ENCODE data around the gene CGRRF1. TPM values are rescaled to one million over a fixed set of nuclear protein-coding genes. Genes with fewer than 3 reads are reported as not detected.

CGRRF1 gene
- total RNA-seq, 1 experiment from 2014 or later, result 14.1 TPM

DNA sequence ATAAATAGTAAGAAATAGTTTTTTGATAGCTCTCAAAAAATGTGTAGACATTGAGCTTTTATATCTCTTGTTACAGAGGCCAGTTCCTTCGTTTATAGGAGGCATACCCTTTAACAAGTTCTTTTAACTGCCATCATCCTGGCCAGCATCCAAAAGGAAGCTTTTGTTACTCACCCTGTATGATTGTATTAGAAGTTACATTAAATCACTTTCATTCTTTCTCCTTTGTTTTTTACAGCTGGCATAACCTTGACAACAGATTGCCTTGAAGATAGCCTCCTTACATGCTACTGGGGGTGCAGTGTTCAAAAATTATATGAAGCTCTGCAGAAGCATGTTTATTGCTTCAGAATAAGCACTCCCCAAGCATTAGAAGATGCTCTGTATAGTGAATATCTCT lies 20.1 kb downstream of the CGRRF1 start:
- Histone ChIP-seq H3K4me1 (ENCODE audit: control insufficient read depth, insufficient read depth, low read length) (no peaks in the 10 kb centered on the region), H3K27me3 (ENCODE audit: control insufficient read depth, insufficient read depth, low read length) (no peaks in the 10 kb centered on the region), H3K36me3 (ENCODE audit: control insufficient read depth, insufficient read depth, low read length) (no peaks in the 10 kb centered on the region), H3K27ac (ENCODE audit: low read length) (no peak overlapping the region), H3K9me3 (ENCODE audit: control insufficient read depth, insufficient read depth, low read depth, low read length) (no peaks in the 10 kb centered on the region), H3K4me3 (ENCODE audit: low read depth in 2 of 2, low read length in 2 of 2) (no peak overlapping the region)
- ChIA-PET CTCF (no interaction called here), POLR2A (no interaction called here)
- TF ChIP-seq POLR2AphosphoS5 (IDR thresholded peaks at IDR 0.05; ENCODE audit: low read depth, low read length) (no peak), CTCF (IDR thresholded peaks at IDR 0.05) (no peak), TCF7L2 (IDR thresholded peaks at IDR 0.05; ENCODE audit: low read depth, low read length) (no peak), SIN3A (IDR thresholded peaks at IDR 0.05; ENCODE audit: borderline replicate concordance, insufficient read depth, low read depth, low read length) (no peak)
- TF ChIP-seq, protein P1, sequence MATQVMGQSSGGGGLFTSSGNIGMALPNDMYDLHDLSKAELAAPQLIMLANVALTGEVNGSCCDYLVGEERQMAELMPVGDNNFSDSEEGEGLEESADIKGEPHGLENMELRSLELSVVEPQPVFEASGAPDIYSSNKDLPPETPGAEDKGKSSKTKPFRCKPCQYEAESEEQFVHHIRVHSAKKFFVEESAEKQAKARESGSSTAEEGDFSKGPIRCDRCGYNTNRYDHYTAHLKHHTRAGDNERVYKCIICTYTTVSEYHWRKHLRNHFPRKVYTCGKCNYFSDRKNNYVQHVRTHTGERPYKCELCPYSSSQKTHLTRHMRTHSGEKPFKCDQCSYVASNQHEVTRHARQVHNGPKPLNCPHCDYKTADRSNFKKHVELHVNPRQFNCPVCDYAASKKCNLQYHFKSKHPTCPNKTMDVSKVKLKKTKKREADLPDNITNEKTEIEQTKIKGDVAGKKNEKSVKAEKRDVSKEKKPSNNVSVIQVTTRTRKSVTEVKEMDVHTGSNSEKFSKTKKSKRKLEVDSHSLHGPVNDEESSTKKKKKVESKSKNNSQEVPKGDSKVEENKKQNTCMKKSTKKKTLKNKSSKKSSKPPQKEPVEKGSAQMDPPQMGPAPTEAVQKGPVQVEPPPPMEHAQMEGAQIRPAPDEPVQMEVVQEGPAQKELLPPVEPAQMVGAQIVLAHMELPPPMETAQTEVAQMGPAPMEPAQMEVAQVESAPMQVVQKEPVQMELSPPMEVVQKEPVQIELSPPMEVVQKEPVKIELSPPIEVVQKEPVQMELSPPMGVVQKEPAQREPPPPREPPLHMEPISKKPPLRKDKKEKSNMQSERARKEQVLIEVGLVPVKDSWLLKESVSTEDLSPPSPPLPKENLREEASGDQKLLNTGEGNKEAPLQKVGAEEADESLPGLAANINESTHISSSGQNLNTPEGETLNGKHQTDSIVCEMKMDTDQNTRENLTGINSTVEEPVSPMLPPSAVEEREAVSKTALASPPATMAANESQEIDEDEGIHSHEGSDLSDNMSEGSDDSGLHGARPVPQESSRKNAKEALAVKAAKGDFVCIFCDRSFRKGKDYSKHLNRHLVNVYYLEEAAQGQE (IDR thresholded peaks at IDR 0.05; ENCODE audit: insufficient read depth in 1 of 2, low read depth in 2 of 2, low read length in 1 of 2), result no peak
- DNase-seq (ENCODE audit: low read depth, low spot score) (no peak), ATAC-seq (no peak)
- in situ Hi-C loops (cut with HindIII; ENCODE audit: low pct_unique_long_range_greater_than_20kb, low sequenced_read_pairs), result no loop called here
- BruUV-seq (replicated peaks), result no TSS peak
- intact Hi-C loops (cut with micrococcal nuclease; ENCODE audit: unreplicated experiment), result no loop called here

- POLR2A ChIA-PET, result no interaction called here
- ATAC-seq, result no peak
- Histone ChIP-seq H3K9me3 (ENCODE audit: control insufficient read depth, insufficient read depth, low read depth, low read length) (no peaks in the 10 kb centered on the region), H3K27me3 (ENCODE audit: control insufficient read depth, insufficient read depth, low read length) (no peaks in the 10 kb centered on the region), H3K4me1 (ENCODE audit: control insufficient read depth, insufficient read depth, low read length) (no peaks in the 10 kb centered on the region), H3K27ac (ENCODE audit: low read length) (no peak overlapping the region), H3K36me3 (ENCODE audit: control insufficient read depth, insufficient read depth, low read length) (no peaks in the 10 kb centered on the region), H3K4me3 (ENCODE audit: low read depth in 2 of 2, low read length in 2 of 2) (no peak overlapping the region)
- in situ Hi-C loops (cut with HindIII; ENCODE audit: low pct_unique_long_range_greater_than_20kb, low sequenced_read_pairs), result no loop called here
- CTCF ChIA-PET, result no interaction called here
- no TSS peak for BruUV-seq (replicated peaks)
- intact Hi-C loops (cut with micrococcal nuclease; ENCODE audit: unreplicated experiment), result no loop called here
- no peak for DNase-seq (ENCODE audit: low read depth, low spot score)
- TF ChIP-seq SIN3A (IDR thresholded peaks at IDR 0.05; ENCODE audit: borderline replicate concordance, insufficient read depth, low read depth, low read length) (no peak), TCF7L2 (IDR thresholded peaks at IDR 0.05; ENCODE audit: low read depth, low read length) (no peak), CTCF (IDR thresholded peaks at IDR 0.05) (no peak), POLR2AphosphoS5 (IDR thresholded peaks at IDR 0.05; ENCODE audit: low read depth, low read length) (no peak)
- TF ChIP-seq, protein P1 (IDR thresholded peaks at IDR 0.05; ENCODE audit: insufficient read depth in 1 of 2, low read depth in 2 of 2, low read length in 1 of 2), result no peak
Observed at GRCh38 chr14:54532111-54533012, 22.7 kb downstream of the CGRRF1 start.

Measured in Panc1 (cell line).